Stimulated activated naive CD8-positive, alpha-beta T cell treated with anti-CD3 and anti-CD28 coated beads, Interleukin-15, amount 100 ng/mL, for 72 hours (primary cell): ENCODE data around the gene CDH4.
A peak's percentile ranks its signal among the peaks of the same experiment; 100 is the strongest.

Source experiments
- ATAC-seq: fragments of 150-1000 bp; cut with Tn5 transposase; 2 replicates; pipeline ENCODE4 v1.10.0; 2021; ENCODE audit warnings: mild to moderate bottlenecking, moderate library complexity
- DNase-seq, 2 donors: peaks; one replicate each; pipeline ENCODE4 v3.0.0; 2021 to 2022
- H3K27ac Mint-ChIP-seq, 2 donors: one replicate each; pipeline ENCODE4 v1.8.0; 2022; ENCODE audit warnings: mild to moderate bottlenecking in 2 of 2, mixed read lengths in 2 of 2, moderate library complexity in 2 of 2
- H3K27me3 Mint-ChIP-seq: one replicate; pipeline ENCODE4 v1.8.0; 2022; ENCODE audit warnings: mixed read lengths
- H3K4me1 Mint-ChIP-seq: one replicate; pipeline ENCODE4 v1.8.0; 2022; ENCODE audit warnings: mild to moderate bottlenecking, mixed read lengths
- H3K4me3 Mint-ChIP-seq, 2 donors: one replicate each; pipeline ENCODE4 v1.8.0; 2022; ENCODE audit warnings: mild to moderate bottlenecking in 2 of 2, mixed read lengths in 2 of 2, moderate library complexity in 1 of 2
- H3K9me3 Mint-ChIP-seq, 2 donors: one replicate each; pipeline ENCODE4 v1.8.0; 2022; ENCODE audit warnings: mixed read lengths in 2 of 2

Gene CDH4

GRCh38 chr20:61761453-61762166 is 509.5 kb downstream of the CDH4 start:
- Mint-ChIP-seq H3K4me1 (no peaks in the 10 kb centered on the region), H3K27me3 (no peaks in the 10 kb centered on the region), H3K4me3 (no peak overlapping the region), H3K9me3 (no peaks in the 10 kb centered on the region), H3K27ac (peak overlapping the region in 1 of 2 donors; percentile 62)
- DNase-seq (no peak), ATAC-seq (no peak)

DNA sequence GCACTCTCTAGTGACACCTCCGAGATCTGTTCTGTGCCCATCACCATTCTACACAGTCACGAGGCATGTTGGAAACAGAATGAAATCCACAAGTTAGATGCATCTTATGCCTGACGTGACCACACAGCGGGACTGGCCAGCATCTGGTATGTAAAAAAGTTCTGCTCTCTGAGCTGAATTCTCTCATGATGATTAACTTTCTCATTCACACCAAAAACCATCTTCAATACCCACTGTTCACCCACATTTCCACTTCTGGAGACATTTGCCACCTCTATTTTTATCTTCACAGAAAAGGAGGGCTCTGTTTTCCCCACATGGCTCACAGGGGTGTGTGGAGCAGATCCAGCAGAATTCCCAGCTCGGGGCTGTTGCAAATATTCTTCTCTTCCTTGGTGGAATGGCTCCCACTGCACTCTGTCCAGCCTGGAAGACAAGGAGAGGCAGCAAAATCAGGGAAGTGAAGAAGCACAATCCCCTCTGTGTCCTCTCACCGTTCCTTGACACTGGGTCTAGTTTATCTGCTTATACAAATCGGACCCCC is 510.2 kb downstream of the CDH4 start:
- no peak for ATAC-seq
- Mint-ChIP-seq H3K4me3 (no peak overlapping the region), H3K27ac (no peak overlapping the region), H3K9me3 (no peaks in the 10 kb centered on the region), H3K27me3 (no peaks in the 10 kb centered on the region), H3K4me1 (no peaks in the 10 kb centered on the region)
- no peak for DNase-seq

DNA sequence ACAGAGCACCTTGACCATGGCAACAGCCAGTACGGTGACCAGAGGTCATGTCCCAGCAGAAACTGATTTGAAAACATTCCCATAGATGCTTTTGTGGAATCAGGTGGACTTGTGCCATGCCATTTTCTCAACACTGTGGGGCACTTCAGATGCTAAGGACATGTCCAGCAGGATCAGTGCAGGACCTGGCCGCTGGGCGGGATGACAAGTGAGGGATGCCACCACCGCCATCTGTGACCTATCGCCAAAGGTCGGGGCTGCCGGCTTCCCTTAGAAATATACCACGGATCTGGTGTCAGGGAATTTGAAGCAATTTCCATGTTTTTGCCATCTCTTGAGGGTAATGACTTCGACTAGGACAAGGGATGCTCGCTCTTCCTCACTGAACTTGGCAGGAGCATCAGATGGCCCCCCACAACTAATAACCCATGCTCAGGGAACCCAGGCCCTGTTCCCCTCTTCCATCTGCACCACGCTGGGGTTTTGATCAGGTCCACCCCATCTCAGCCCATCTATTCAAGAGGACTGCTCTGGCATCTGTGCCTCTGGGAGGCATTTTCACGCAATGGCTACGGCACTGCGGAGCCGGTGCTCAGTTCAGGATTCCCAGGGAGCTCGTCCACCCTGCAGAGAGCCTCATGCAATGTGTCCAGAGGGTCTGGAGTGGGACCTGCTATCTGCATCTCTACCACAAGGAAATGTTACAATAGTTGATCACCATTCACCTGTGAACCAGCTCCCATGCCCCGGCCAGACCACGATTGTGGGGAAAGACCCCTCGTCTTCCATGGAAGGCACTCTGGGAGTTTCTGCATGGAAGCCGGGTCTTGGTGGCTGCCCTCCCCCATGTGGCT is 511.1 kb downstream of the CDH4 start:
- no peaks in the 10 kb centered on the region for H3K27me3 Mint-ChIP-seq
- H3K4me3 Mint-ChIP-seq = no peak overlapping the region
- DNase-seq = no peak
- H3K9me3 Mint-ChIP-seq = no peaks in the 10 kb centered on the region
- ATAC-seq = no peak
- H3K4me1 Mint-ChIP-seq = no peaks in the 10 kb centered on the region
- no peak overlapping the region for H3K27ac Mint-ChIP-seq

DNA sequence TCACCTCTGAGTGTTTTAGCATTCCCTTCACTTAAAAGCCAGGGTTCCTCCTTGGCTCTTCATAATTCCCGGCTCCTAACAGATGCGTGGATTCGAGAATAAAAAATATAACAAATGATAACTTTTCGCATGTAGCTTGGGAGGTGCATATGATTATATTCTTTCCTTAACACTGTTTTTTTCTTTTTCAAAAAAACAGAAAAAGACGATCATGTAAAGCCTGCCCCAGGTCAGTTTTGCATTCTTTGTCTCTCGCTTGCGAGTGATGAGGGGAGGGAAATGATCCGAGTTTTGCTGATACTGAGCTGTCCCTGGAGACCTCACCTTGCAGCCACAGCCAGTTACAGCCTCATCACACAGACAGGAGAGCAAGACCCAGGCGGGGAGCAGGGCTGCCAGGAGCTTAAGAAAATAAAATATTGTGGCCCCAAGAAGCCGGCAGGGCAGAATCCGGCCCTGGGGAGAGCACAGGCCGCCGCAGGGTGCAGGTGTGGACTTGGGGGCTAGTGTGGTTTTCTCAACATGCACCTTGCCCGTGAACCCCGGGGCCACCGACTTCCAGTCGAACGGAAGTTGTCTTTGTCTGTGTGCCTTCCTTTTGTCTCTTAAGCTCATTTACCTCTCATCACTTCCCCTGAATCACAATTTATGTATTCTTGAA is 511.8 kb downstream of the CDH4 start:
- ATAC-seq = no peak
- no peaks in the 10 kb centered on the region for H3K27me3 Mint-ChIP-seq

GRCh38 chr20:61764471-61765025 is 512.5 kb downstream of the CDH4 start:
- DNase-seq (no peak), ATAC-seq (no peak)
- H3K4me1 Mint-ChIP-seq = no peaks in the 10 kb centered on the region
- H3K27ac Mint-ChIP-seq = peak overlapping the region in 1 of 2 donors; percentile 55
- no peaks in the 10 kb centered on the region for H3K27me3 Mint-ChIP-seq
- H3K4me3 Mint-ChIP-seq = no peak overlapping the region
- no peaks in the 10 kb centered on the region for H3K9me3 Mint-ChIP-seq

More for the DNA sequence above, 511.8 kb downstream of the CDH4 start:
- Mint-ChIP-seq H3K4me1 (no peaks in the 10 kb centered on the region), H3K9me3 (no peaks in the 10 kb centered on the region), H3K4me3 (no peak overlapping the region), H3K27ac (no peak overlapping the region)
- DNase-seq = no peak

DNA sequence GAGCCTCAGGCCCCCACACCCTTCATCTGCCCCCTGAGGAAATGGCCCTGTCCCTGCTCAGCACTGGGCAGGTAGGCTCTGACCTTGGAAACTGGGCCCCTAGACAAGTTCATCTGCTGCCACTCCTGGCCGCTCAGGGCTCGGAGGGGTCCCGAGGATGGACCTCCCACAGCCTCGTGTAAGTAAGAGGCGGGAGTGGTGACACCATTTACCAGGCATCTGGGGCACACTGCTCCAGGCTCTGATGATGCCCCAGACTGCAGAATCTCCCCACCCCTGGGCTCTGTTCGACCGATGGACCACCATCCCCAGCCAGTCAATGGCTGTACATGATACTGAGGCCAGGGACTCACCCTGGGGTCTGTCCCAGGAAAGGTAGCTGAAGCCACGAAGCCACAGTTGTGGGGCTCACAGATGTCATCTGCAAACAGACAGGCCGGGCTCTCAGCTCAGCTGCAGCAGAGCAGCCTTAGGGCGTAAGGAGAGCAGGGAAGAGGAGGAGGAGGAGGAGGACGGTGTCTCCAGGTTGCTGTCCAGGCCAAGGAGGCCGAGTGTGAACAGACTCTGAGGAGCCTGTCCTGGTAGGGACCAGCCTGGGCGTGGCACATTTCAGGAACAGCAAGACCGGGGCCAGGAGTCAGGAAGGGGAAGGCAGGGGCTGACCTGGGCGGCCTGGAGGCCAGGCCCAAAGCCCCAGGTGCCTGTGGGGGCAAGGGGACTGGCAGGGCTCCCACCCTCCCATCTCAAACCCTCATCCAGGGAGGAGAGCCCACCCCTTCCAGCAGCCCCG is 513.2 kb downstream of the CDH4 start:
- Mint-ChIP-seq H3K27ac (no peak overlapping the region), H3K27me3 (no peaks in the 10 kb centered on the region), H3K4me1 (no peaks in the 10 kb centered on the region), H3K4me3 (no peak overlapping the region), H3K9me3 (no peaks in the 10 kb centered on the region)
- ATAC-seq (no peak), DNase-seq (no peak)

- ATAC-seq = no peak
- H3K4me3 Mint-ChIP-seq = no peak overlapping the region
Measured at GRCh38 chr20:61765871-61766654, 514.0 kb downstream of the CDH4 start.

GRCh38 chr20:61766921-61767610 is 515.0 kb downstream of the CDH4 start:
- H3K27ac Mint-ChIP-seq = no peak overlapping the region
- no peaks in the 10 kb centered on the region for H3K9me3 Mint-ChIP-seq
- no peak overlapping the region for H3K4me3 Mint-ChIP-seq
- ATAC-seq (peak; percentile 9), DNase-seq (no peak)
- H3K27me3 Mint-ChIP-seq = no peaks in the 10 kb centered on the region
- H3K4me1 Mint-ChIP-seq = no peaks in the 10 kb centered on the region

More at GRCh38 chr20:61765871-61766654, 514.0 kb downstream of the CDH4 start:
- H3K9me3 Mint-ChIP-seq = no peaks in the 10 kb centered on the region
- peak overlapping the region in 1 of 2 donors; percentile 34 for H3K27ac Mint-ChIP-seq
- no peak for DNase-seq
- no peaks in the 10 kb centered on the region for H3K27me3 Mint-ChIP-seq
- no peaks in the 10 kb centered on the region for H3K4me1 Mint-ChIP-seq

DNA sequence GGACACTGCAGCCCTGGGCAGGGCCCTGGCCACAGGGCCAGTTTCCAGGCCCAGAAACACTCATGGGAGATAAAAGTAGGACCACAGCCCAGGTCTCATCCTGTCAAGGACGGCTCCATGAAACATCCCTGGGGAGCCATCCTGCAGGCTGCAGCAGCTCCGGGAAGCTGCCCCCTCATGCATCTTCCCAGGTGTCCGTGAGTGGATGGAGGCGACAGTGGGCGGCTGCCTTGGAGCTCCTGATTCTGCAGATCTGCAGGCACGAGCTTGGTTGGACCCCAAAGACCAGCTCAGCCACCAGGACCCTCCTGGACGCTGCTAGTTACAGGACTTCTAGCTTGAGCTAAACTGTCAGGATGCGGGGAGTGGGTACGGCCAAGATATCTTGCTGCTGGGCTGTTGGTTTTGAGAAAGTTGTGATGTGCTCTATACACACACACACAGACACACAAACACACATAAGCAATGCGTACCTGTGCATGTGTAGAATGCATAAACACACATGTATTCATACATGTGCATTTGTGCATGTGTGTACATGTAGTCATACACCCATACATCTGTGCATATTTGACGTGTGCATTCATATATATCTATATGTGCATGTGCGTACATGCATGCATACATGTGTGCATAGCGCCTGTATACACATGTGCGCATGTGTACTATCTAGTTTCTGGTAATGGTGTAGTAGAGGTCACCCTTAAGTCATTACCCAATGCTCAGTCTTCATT is 515.9 kb downstream of the CDH4 start:
- DNase-seq = no peak
- no peak overlapping the region for H3K27ac Mint-ChIP-seq
- no peak for ATAC-seq
- no peaks in the 10 kb centered on the region for H3K4me1 Mint-ChIP-seq
- no peaks in the 10 kb centered on the region for H3K27me3 Mint-ChIP-seq
- no peaks in the 10 kb centered on the region for H3K9me3 Mint-ChIP-seq
- H3K4me3 Mint-ChIP-seq = no peak overlapping the region

- H3K9me3 Mint-ChIP-seq = no peaks in the 10 kb centered on the region
- H3K4me3 Mint-ChIP-seq = no peak overlapping the region
- no peaks in the 10 kb centered on the region for H3K27me3 Mint-ChIP-seq
- no peak overlapping the region for H3K27ac Mint-ChIP-seq
- no peak for ATAC-seq
- no peak for DNase-seq
- H3K4me1 Mint-ChIP-seq = no peaks in the 10 kb centered on the region
Measured at GRCh38 chr20:61768571-61769285, 516.7 kb downstream of the CDH4 start.

- H3K4me1 Mint-ChIP-seq = no peaks in the 10 kb centered on the region
- no peaks in the 10 kb centered on the region for H3K9me3 Mint-ChIP-seq
- no peak overlapping the region for H3K4me3 Mint-ChIP-seq
- no peaks in the 10 kb centered on the region for H3K27me3 Mint-ChIP-seq
- no peak for DNase-seq
- no peak overlapping the region for H3K27ac Mint-ChIP-seq
- no peak for ATAC-seq
Measured at GRCh38 chr20:61769286-61769832, 517.3 kb downstream of the CDH4 start.

DNA sequence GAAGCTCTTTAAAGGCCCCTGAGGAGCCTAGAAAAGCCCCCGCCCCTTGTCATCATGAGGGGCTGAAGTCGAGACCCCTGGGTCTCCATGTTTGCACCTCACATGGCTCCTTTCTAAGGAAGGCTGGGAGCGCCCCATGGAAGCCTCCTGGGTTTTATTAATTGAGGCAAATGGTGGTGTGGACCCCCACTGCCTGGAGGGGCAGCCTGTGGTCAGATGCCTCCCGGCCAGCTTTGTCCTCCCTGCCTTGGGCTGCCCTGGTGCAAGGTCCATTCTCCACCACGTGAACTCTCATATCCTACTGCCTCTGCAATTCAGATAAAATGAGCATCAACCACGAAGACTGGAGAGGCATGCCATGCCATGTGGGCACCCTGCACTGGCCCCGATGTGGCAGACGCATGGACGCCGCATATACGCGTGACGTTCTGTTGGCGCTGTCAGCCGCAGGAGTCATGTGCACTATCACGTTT is 518.1 kb downstream of the CDH4 start:
- Mint-ChIP-seq H3K27me3 (no peaks in the 10 kb centered on the region), H3K4me3 (no peak overlapping the region), H3K4me1 (no peaks in the 10 kb centered on the region), H3K27ac (no peak overlapping the region), H3K9me3 (no peaks in the 10 kb centered on the region)
- DNase-seq (no peak), ATAC-seq (no peak)
